ENCODE measurements around the gene FLVCR2. TPM values are rescaled to one million over a fixed set of nuclear protein-coding genes. Genes with fewer than 3 reads are reported as not detected.

Gene FLVCR2
- total RNA-seq, 2 donors from 2014 or later, result 6.2 to 8.9 TPM

- H3K36me3 ChIP-seq (ENCODE audit: control insufficient read depth, insufficient read depth, low read length), result no peaks in the 10 kb centered on the region
- H3K27ac ChIP-seq (ENCODE audit: low read depth, low read length), result no peak overlapping the region
- H3K4me3 ChIP-seq (ENCODE audit: low read length), result no peak overlapping the region
- H3K27me3 ChIP-seq (ENCODE audit: control insufficient read depth, insufficient read depth, low read length, poor library complexity, severe bottlenecking), result no peaks in the 10 kb centered on the region
- no peak for DNase-seq
- H3K9me3 ChIP-seq (ENCODE audit: control insufficient read depth, low read length), result peaks cover 10% of the 10 kb centered on the region
- no peaks in the 10 kb centered on the region for H3K4me1 Mint-ChIP-seq
- H3K9me3 Mint-ChIP-seq, result peaks cover 8% of the 10 kb centered on the region
- no peaks in the 10 kb centered on the region for H3K4me1 ChIP-seq (ENCODE audit: control insufficient read depth, insufficient read depth, low read length)
- WGBS, 2 experiments (ENCODE audit: insufficient coverage in 1 of 2, insufficient read length in 1 of 2), result 0 to 69% methylated on average over 1 to 4 of the region's 4 CpGs
- no peaks in the 10 kb centered on the region for H3K36me3 Mint-ChIP-seq (ENCODE audit: low read depth)
- no peak overlapping the region for H3K27ac Mint-ChIP-seq
- no peak overlapping the region for H3K4me3 Mint-ChIP-seq
- no peak for TF ChIP-seq CTCF (conservative IDR thresholded peaks at IDR 0.05)
- H3K9ac ChIP-seq (ENCODE audit: extremely low read depth, low read length, poor library complexity, severe bottlenecking), result no peak overlapping the region
- peaks cover 3% of the 10 kb centered on the region for H3K27me3 Mint-ChIP-seq (ENCODE audit: insufficient read depth)
Observed at GRCh38 chr14:75553761-75554364, 24.6 kb upstream of the FLVCR2 start.

GRCh38 chr14:75554482-75554881, 23.9 kb upstream of the FLVCR2 start:
- no peaks in the 10 kb centered on the region for H3K4me1 Mint-ChIP-seq
- WGBS, 2 experiments (ENCODE audit: insufficient coverage in 1 of 2, insufficient read length in 1 of 2), result 43 to 50% methylated on average over 2 of the region's 2 CpGs
- Histone ChIP-seq H3K27me3 (ENCODE audit: control insufficient read depth, insufficient read depth, low read length, poor library complexity, severe bottlenecking) (no peaks in the 10 kb centered on the region), H3K9ac (ENCODE audit: extremely low read depth, low read length, poor library complexity, severe bottlenecking) (no peak overlapping the region), H3K4me1 (ENCODE audit: control insufficient read depth, insufficient read depth, low read length) (no peaks in the 10 kb centered on the region), H3K4me3 (ENCODE audit: low read length) (no peak overlapping the region), H3K36me3 (ENCODE audit: control insufficient read depth, insufficient read depth, low read length) (no peaks in the 10 kb centered on the region), H3K27ac (ENCODE audit: low read depth, low read length) (no peak overlapping the region), H3K9me3 (ENCODE audit: control insufficient read depth, low read length) (peaks cover 10% of the 10 kb centered on the region)
- DNase-seq, result no peak
- TF ChIP-seq CTCF (conservative IDR thresholded peaks at IDR 0.05), result no peak
- H3K4me3 Mint-ChIP-seq, result no peak overlapping the region
- no peak overlapping the region for H3K27ac Mint-ChIP-seq
- H3K27me3 Mint-ChIP-seq (ENCODE audit: insufficient read depth), result no peaks in the 10 kb centered on the region
- H3K36me3 Mint-ChIP-seq (ENCODE audit: low read depth), result no peaks in the 10 kb centered on the region
- peaks cover 8% of the 10 kb centered on the region for H3K9me3 Mint-ChIP-seq

- no peak overlapping the region for H3K4me3 ChIP-seq (ENCODE audit: low read length)
- Mint-ChIP-seq H3K9me3 (peaks cover 8% of the 10 kb centered on the region), H3K27me3 (ENCODE audit: insufficient read depth) (peaks cover 17% of the 10 kb centered on the region), H3K4me1 (no peaks in the 10 kb centered on the region), H3K36me3 (ENCODE audit: low read depth) (no peaks in the 10 kb centered on the region), H3K27ac (no peak overlapping the region), H3K4me3 (no peak overlapping the region)
- H3K9me3 ChIP-seq (ENCODE audit: control insufficient read depth, low read length), result peaks cover 10% of the 10 kb centered on the region
- H3K27me3 ChIP-seq (ENCODE audit: control insufficient read depth, insufficient read depth, low read length, poor library complexity, severe bottlenecking), result no peaks in the 10 kb centered on the region
- no peak for DNase-seq
- no peak overlapping the region for H3K9ac ChIP-seq (ENCODE audit: extremely low read depth, low read length, poor library complexity, severe bottlenecking)
- no peaks in the 10 kb centered on the region for H3K4me1 ChIP-seq (ENCODE audit: control insufficient read depth, insufficient read depth, low read length)
- no peak for TF ChIP-seq CTCF (conservative IDR thresholded peaks at IDR 0.05)
- 91 to 92% methylated on average over 4 to 5 of the region's 5 CpGs for WGBS, 2 experiments (ENCODE audit: insufficient coverage in 1 of 2, insufficient read length in 1 of 2)
- no peaks in the 10 kb centered on the region for H3K36me3 ChIP-seq (ENCODE audit: control insufficient read depth, insufficient read depth, low read length)
- no peak overlapping the region for H3K27ac ChIP-seq (ENCODE audit: low read depth, low read length)
Observed at GRCh38 chr14:75558440-75558839, 20.0 kb upstream of the FLVCR2 start.

Data from endodermal cell (in vitro differentiated cells).